ENCODE results near the gene KLHL21.
A peak's percentile ranks its signal among the peaks of the same experiment; 100 is the strongest.
"Not testable (repeated sequence)": the region's sequence is repeated elsewhere in the genome, so short reads cannot be mapped to it uniquely, and the experiment has no call there.

The KLHL21 gene

DNA sequence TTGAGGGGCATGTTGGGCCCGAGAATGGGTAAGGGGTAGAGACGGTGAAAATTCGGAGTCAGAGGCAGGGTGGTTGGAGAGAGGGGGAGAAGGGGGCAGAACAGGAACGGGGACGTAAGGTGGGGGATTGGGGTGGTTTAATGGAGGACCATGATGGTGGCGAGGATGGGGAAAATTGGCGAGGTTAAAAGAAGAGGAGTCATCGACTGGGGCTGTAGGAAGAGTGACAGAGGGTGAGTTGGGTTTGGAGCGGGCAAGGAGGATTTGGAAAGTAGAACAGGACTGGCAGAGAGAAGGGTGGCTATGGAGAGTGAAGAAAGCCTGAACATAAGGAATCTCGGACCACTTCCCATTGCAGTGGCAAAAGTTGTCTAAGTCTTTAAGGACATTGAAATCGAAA, 33.6 kb downstream of the KLHL21 start:
- TF ChIP-seq, protein P1, sequence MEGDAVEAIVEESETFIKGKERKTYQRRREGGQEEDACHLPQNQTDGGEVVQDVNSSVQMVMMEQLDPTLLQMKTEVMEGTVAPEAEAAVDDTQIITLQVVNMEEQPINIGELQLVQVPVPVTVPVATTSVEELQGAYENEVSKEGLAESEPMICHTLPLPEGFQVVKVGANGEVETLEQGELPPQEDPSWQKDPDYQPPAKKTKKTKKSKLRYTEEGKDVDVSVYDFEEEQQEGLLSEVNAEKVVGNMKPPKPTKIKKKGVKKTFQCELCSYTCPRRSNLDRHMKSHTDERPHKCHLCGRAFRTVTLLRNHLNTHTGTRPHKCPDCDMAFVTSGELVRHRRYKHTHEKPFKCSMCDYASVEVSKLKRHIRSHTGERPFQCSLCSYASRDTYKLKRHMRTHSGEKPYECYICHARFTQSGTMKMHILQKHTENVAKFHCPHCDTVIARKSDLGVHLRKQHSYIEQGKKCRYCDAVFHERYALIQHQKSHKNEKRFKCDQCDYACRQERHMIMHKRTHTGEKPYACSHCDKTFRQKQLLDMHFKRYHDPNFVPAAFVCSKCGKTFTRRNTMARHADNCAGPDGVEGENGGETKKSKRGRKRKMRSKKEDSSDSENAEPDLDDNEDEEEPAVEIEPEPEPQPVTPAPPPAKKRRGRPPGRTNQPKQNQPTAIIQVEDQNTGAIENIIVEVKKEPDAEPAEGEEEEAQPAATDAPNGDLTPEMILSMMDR (conservative IDR thresholded peaks at IDR 0.05; ENCODE audit: control insufficient read depth, insufficient read depth, low read depth, low read length), result no peak

DNA sequence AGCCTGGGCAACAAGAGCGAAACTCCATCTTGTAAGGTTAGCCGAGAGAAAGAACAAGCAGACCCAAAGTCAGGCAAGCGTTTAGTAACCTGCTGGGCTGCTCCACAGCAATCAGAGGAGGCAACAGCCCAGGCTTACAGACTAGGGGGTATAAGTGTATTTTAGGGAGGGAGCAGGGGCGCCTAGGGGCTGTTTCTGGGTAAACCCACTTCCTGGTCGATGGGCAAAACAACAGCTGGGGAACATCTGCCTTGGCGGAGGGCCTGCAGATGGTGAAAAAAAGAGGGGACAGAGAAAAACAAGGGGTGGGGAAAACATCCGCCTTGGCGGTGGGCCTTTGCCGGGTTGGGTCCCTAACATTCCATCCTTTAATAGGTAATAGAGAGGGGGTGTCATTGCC, 42.4 kb downstream of the KLHL21 start:
- TF ChIP-seq, protein P1 (conservative IDR thresholded peaks at IDR 0.05; ENCODE audit: control insufficient read depth, insufficient read depth, low read depth, low read length), result no peak
- no peak overlapping the region for H3K4me3 ChIP-seq (ENCODE audit: control insufficient read depth, low read depth, low read length)
- DNase-seq (ENCODE audit: low read depth), result no peak

More for the DNA sequence above, 33.6 kb downstream of the KLHL21 start:
- H3K4me3 ChIP-seq (ENCODE audit: control insufficient read depth, low read depth, low read length), result no peak overlapping the region
- DNase-seq (ENCODE audit: low read depth), result no peak

DNA sequence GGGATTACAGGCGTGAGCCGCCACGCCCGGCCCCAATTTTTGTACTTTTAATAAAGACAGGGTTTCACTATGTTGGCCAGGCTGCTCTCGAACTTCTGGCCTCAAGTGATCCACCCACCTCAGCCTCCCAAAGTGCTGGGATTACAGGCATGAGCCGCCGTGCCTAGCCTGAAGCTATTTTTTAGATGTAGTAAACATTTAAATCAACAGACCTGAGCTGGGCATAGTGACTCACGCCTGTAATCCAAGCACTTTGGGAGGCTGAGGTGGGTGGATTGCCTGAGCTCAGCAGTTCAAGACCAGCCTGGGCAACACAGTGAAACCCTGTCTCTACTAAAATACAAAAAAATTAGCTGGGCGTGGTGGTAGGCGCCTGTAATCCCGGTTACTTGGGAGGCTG, 43.5 kb downstream of the KLHL21 start:
- DNase-seq (ENCODE audit: low read depth); H3K4me3 ChIP-seq (ENCODE audit: control insufficient read depth, low read depth, low read length): not testable (repeated sequence)

DNA sequence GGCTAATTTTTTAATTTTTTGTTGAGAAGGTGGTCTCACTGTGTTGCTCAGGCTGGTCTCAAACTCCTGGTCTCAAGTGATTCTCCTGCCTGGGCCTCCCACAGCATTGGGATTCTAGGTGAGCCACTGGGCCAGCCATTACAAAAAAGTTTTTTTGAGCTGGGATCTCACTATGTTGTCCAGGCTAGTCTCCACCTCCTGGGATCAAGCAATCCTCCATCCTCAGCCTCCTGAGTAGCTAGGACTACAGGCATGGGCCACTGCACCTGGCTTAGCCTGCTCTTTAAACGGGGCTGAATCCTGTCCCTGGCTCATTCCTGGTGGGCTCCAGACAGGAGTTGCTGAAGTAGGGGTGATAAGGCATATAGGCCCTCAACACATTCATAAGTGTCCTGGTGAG, 45.1 kb downstream of the KLHL21 start:
- DNase-seq (ENCODE audit: low read depth), result no peak
- H3K4me3 ChIP-seq (ENCODE audit: control insufficient read depth, low read depth, low read length), result no peak overlapping the region
- TF ChIP-seq, protein P1 (conservative IDR thresholded peaks at IDR 0.05; ENCODE audit: control insufficient read depth, insufficient read depth, low read depth, low read length), result no peak

DNA sequence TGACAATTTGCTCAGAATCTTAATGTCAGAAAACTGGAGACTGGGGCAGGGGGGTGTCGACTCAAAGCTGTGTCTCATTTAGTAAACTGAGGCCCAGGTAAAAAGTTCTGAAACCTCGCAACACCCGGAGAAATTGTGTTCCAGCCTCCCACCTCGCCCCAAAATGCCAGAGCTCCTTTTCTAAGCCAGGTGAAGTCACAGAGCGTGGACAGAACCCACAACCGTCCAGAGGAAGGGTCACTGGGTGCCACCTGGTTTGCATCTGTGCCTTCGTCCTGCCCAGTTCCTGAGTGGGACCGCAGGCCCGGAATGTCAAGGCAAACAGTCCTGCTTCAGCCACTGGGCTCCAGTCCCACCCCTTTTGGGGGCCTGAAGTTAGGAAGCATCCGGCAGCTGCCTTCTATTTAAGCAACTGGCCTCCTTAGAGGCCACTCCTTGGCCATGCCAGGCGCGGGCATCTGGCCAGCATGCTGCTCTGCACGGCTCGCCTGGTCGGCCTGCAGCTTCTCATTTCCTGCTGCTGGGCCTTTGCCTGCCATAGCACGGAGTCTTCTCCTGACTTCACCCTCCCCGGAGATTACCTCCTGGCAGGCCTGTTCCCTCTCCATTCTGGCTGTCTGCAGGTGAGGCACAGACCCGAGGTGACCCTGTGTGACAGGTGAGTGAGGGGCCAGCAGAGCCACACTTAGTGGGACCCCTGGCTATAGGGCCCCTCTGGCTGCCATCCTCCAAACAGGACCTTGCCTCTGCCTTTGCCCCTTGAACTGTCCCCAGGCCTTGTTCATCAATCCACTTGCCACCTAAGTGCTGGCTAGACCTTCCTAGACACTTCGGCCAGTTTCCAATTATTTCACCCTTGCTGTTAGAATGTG, 47.5 kb downstream of the KLHL21 start, which contains the start of gene TAS1R1:
Gene TAS1R1 (plus strand): TSS at position 401 of the 872 bp plus-strand sequence. CDS start 67 bp downstream, at position 468.
- H3K4me3 ChIP-seq (ENCODE audit: control insufficient read depth, low read depth, low read length), result peak within 1 kb of the TSS; percentile 92
- TF ChIP-seq, protein P1 (conservative IDR thresholded peaks at IDR 0.05; ENCODE audit: control insufficient read depth, insufficient read depth, low read depth, low read length), result no peak
- DNase-seq (ENCODE audit: low read depth), result no peak

DNA sequence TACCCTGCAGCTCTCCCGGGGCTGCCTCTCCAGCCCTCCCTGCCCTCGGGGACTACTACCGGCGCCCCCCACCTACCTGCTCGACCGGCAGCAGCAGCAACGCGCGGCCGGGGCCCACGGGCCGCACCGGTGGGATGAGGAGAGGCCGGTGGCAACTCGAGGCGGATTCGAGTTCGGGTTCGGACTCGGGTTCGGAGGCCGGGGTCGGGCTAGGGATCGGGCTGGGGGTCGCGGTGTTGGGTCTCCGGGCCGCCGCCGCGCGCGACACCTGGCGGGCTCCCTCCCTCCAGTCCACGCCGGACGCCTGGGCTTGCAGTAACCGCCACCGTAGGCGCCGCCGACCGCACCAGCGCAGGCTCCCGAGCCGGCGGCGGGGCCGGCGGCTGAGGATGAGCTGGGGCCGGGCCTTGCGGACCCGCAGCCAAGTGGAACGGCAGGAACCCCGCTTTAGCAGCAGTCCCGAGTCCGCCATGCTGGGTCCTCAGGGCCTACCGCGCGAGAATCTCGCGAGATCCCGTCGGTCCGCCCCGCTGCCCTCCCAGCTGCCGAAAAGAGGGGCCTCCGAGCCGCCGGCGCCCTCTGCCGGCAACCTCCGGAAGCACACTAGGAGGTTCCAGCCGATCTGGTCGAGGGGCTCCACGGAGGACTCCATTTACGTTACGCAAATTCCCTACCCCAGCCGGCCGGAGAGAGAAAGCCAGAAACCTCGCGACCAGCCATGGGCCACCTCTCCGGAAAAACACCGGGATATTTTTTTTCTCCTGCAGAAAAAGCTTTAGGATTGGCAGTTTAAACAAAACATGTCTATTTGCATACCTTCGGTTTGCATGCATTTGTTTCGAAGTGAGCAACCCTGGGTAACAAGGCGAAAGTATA, 48.4 kb downstream of the KLHL21 start, which contains the start of gene NOL9:
Gene NOL9 (minus strand): TSS at position 483 of the 876 bp plus-strand sequence. CDS start 11 bp downstream, at position 472.
- TF ChIP-seq, protein P1 (conservative IDR thresholded peaks at IDR 0.05; ENCODE audit: control insufficient read depth, insufficient read depth, low read depth, low read length), result peak; percentile 76
- H3K4me3 ChIP-seq (ENCODE audit: control insufficient read depth, low read depth, low read length), result peak within 1 kb of the TSS; percentile 92
- DNase-seq (ENCODE audit: low read depth), result peak; percentile 87

Data from fibroblast of mammary gland (primary cell).